Prostate gland (tissue), 2 donors: ENCODE results near the gene MAP7D2. TPM values are rescaled to one million over a fixed set of nuclear protein-coding genes. Genes with fewer than 3 reads are reported as not detected.

Source experiments
- DNase-seq: peaks from one replicate; pipeline ENCODE4 v3.0.0-alpha.2; 2019; ENCODE audit warnings: low spot score
- H3K27ac ChIP-seq, 2 donors: fragments of 200-600 bp; sonication (generic); 2 replicates each; pipeline ENCODE4 v1.5.1; 2017 to 2019
- H3K27me3 ChIP-seq: fragments of 200-600 bp; sonication (generic); replicated peaks from 2 replicates; pipeline ENCODE4 v1.5.1; 2019; ENCODE audit not compliant: insufficient read depth
- H3K36me3 ChIP-seq, 2 donors: fragments of 200-600 bp; sonication (generic); 1 replicate in 1 of 2; 2 replicates in 1 of 2; pipeline versions ENCODE4 v1.5.1 to v1.8.1; 2017 to 2019
- H3K4me1 ChIP-seq: fragments of 200-600 bp; sonication (generic); replicated peaks from 2 replicates; pipeline ENCODE4 v1.5.1; 2019
- H3K4me3 ChIP-seq, 2 donors: fragments of 200-600 bp; sonication (generic); 2 replicates each; pipeline ENCODE4 v1.5.1; 2017 to 2019
- H3K9me3 ChIP-seq: fragments of 200-600 bp; sonication (generic); 2 replicates; pipeline ENCODE4 v1.5.1; 2017
- POLR2A ChIP-seq: fragments of 450-650 bp; IDR thresholded peaks from one replicate; pipeline ENCODE4 v1.6.1; 2016; ENCODE audit warnings: antibody characterized with exemption, mild to moderate bottlenecking
- POLR2AphosphoS5 ChIP-seq: sonication (generic); formaldehyde crosslinking; IDR thresholded peaks from one replicate; pipeline ENCODE4 v1.6.1; 2017; ENCODE audit warnings: antibody characterized with exemption
- WGBS: methylation state at CpG from one replicate; pipeline ENCODE4 v1.1.5; 2018; 5-methylcytosine and 5-hydroxymethylcytosine counted together
- intact Hi-C: fragments of 100-400 bp; cut with DNase I; formaldehyde crosslinking; loops from one replicate; pipeline ENCODE4 v1.14.2; 2022
- total RNA-seq, 2 donors: library from RNA; depleted of rRNA; stranded (reverse); fragments of >200 nt; gene quantifications; one replicate each; pipeline ENCODE4 v1.1.0, GENCODE V29; 2016
- TF ChIP-seq, protein P1 (sequence below), 4 experiments: fragments of 200-600 bp in 2 of 4; fragments of 450-650 bp in 2 of 4; sonication (generic) in 2 of 4; IDR thresholded peaks; 1 replicate in 3 of 4; 2 replicates in 1 of 4; pipeline ENCODE4 v1.5.1; 2016 to 2019; ENCODE audit warnings: antibody characterized with exemption in 4 of 4, mild to moderate bottlenecking in 2 of 4, moderate library complexity in 2 of 4

Gene MAP7D2
- total RNA-seq, 2 donors from 2014 or later, result 1.3 to 9.9 TPM

DNA sequence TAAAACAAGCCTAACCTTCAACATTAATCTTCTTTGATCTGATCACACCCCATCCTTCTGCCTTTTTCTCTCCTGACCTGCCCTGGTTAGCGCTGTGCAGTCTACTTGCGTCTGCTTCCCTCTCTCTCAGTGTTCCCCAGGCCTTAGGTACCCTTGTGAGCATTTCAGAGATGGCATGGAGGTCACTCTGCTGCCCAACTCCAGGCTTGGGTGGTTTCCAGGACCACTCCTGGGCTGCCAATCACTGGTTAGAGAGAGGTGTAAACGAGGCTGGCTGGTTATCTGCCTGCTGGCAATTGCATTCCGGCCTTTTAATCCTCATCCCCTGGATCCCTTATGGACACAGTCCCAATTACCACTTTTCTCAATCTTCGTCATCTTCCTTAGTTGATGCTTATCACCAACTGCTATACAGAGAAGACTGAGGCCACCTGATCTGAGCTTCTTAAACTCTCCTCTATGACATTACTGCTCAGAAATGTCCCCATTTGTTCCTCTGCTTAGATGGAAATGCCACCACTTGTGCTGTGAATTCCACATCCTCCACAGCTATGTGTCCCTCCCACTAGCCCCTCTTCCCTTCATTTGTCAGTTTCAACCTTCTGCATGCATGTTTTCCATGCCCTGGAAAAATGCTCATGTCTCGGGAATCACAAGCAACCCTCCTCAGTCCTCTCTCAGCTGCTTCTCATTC lies 96.9 kb downstream of the MAP7D2 start:
- no peaks in the 10 kb centered on the region for H3K4me1 ChIP-seq
- H3K4me3 ChIP-seq, result no peak overlapping the region
- WGBS, result 89% methylated on average over 6 of the region's 6 CpGs
- intact Hi-C loops, result no loop called here
- DNase-seq, result no peak
- no peaks in the 10 kb centered on the region for H3K36me3 ChIP-seq
- H3K27ac ChIP-seq, result no peak overlapping the region
- no peaks in the 10 kb centered on the region for H3K27me3 ChIP-seq
- no peaks in the 10 kb centered on the region for H3K9me3 ChIP-seq
- no peak for TF ChIP-seq POLR2A
- TF ChIP-seq, protein P1, sequence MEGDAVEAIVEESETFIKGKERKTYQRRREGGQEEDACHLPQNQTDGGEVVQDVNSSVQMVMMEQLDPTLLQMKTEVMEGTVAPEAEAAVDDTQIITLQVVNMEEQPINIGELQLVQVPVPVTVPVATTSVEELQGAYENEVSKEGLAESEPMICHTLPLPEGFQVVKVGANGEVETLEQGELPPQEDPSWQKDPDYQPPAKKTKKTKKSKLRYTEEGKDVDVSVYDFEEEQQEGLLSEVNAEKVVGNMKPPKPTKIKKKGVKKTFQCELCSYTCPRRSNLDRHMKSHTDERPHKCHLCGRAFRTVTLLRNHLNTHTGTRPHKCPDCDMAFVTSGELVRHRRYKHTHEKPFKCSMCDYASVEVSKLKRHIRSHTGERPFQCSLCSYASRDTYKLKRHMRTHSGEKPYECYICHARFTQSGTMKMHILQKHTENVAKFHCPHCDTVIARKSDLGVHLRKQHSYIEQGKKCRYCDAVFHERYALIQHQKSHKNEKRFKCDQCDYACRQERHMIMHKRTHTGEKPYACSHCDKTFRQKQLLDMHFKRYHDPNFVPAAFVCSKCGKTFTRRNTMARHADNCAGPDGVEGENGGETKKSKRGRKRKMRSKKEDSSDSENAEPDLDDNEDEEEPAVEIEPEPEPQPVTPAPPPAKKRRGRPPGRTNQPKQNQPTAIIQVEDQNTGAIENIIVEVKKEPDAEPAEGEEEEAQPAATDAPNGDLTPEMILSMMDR (IDR thresholded peaks at IDR 0.05), result no peak
- TF ChIP-seq POLR2AphosphoS5, result no peak

DNA sequence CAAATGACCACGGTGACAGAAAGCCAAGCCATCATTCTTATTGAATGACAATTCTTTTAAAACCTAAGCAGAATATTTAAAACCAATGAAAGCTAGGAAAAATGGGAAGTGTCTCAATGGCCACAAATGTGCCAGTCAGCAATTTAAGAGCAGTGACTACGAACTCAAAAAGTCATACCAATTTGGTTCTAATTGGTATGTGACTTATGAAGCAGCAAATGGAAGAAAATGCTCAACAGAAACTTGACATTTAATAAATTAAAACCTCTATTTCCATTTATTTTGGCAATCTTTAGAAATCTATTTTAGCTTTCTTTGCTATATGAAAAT lies 100.1 kb downstream of the MAP7D2 start:
- 83% methylated on average over 2 of the region's 2 CpGs for WGBS
- Histone ChIP-seq H3K4me1 (no peaks in the 10 kb centered on the region), H3K36me3 (no peaks in the 10 kb centered on the region), H3K9me3 (no peaks in the 10 kb centered on the region), H3K27me3 (no peaks in the 10 kb centered on the region), H3K27ac (no peak overlapping the region), H3K4me3 (no peak overlapping the region)
- intact Hi-C loops, result no loop called here
- DNase-seq, result no peak
- TF ChIP-seq POLR2AphosphoS5, result no peak

DNA sequence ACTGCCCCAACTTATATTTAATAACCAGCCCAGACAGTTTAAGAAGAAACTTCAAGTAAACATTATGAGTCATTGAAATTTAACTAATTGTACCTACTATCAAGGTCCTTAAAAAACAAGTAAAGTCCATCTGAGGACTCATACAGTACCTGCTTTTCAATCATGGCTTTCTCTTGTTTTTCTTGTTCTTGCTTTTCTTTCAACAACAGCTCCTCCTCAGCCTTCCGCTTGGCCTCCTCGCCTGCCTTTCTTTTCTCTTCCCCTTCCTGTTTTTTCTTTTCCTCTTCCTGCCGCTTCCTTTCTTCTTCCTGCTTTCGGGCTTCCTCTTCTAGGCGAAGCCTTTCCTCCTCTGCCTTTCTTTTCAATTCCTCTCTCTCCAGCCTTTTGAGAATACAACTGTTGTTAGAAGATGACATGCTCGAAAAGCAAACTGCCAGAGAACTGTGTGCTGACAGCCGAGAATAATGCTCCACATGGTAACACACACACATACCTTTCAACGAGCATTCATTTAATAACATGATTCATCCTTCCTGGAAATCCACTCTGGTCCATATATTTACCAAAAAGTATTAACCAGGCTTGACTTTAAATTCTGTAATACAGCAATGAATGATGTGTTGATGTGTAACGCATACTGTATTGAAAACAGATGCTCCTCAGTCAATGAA lies 100.6 kb downstream of the MAP7D2 start:
- Histone ChIP-seq H3K4me1 (no peaks in the 10 kb centered on the region), H3K27ac (no peak overlapping the region), H3K4me3 (no peak overlapping the region), H3K27me3 (no peaks in the 10 kb centered on the region), H3K9me3 (no peaks in the 10 kb centered on the region), H3K36me3 (no peaks in the 10 kb centered on the region)
- TF ChIP-seq POLR2A (no peak), POLR2AphosphoS5 (no peak)
- TF ChIP-seq, protein P1 (IDR thresholded peaks at IDR 0.05), result no peak
- intact Hi-C loops, result no loop called here
- DNase-seq, result no peak
- 83% methylated on average over 9 of the region's 9 CpGs for WGBS

DNA sequence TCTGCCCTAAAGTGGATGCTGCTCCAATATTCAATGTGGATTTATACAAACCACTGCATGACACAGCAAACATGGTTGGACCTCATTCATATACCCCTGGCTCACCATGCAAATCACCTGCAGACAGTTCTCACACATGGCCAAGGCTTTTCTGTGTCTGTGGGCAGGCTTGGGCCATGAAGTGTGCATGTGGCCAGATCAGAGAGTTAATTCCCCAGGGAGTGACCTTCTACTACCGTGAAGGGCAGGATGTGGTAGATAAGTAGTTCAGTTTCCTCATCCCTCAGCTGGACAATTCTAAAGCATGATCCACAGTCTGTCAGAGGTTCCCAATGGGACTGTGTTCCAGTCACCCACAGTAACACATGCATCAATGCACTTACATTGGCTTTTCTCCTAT lies 101.3 kb downstream of the MAP7D2 start:
- Histone ChIP-seq H3K9me3 (no peaks in the 10 kb centered on the region), H3K36me3 (no peaks in the 10 kb centered on the region), H3K27ac (no peak overlapping the region), H3K4me3 (no peak overlapping the region), H3K4me1 (no peaks in the 10 kb centered on the region), H3K27me3 (no peaks in the 10 kb centered on the region)
- intact Hi-C loops, result no loop called here
- TF ChIP-seq POLR2A (no peak), POLR2AphosphoS5 (no peak)
- TF ChIP-seq, protein P1 (IDR thresholded peaks at IDR 0.05), result no peak
- DNase-seq, result no peak
- WGBS, result 78% methylated on average over 1 of the region's 1 CpG

DNA sequence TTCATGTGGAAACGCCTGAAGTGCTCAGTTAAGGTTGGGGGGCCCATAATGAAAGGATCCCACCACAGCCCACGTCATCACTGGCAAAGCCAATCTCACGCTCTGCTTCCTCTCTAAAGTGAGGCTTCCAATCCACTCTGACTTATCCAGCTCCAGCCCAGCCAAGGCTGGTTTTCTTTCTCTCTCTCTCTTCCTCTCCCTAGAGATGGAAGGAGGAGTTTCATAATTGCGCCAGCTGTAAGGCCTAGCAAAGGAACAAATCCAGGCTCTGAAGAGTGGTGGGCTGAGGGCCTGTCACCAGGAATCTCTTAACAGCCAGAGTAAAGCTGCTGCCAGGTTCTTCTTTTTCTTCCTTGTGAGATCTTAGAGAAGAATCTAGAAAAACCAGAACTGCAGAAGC lies 105.1 kb downstream of the MAP7D2 start:
- WGBS, result 93% methylated on average over 4 of the region's 4 CpGs
- no peak for DNase-seq
- intact Hi-C loops, result no loop called here

More for the DNA sequence above, 105.1 kb downstream of the MAP7D2 start:
- Histone ChIP-seq H3K27ac (no peak overlapping the region), H3K27me3 (no peaks in the 10 kb centered on the region), H3K9me3 (no peaks in the 10 kb centered on the region), H3K4me1 (no peaks in the 10 kb centered on the region), H3K4me3 (no peak overlapping the region), H3K36me3 (no peaks in the 10 kb centered on the region)
- no peak for TF ChIP-seq POLR2A
- no peak for TF ChIP-seq POLR2AphosphoS5
- TF ChIP-seq, protein P1 (IDR thresholded peaks at IDR 0.05), result no peak
